Trophoblast cell (in vitro differentiated cells and primary cell): Measurements from ENCODE around the gene CUL7.
A peak's percentile ranks its signal among the peaks of the same experiment; 100 is the strongest.

ENCODE experiments used
- DNase-seq, 2 donors: peaks; one replicate each; pipeline ENCODE4 v3.0.0-alpha.2; 2016
- H2AFZ ChIP-seq: 2 replicates; pipeline ENCODE4 v1.6.1; 2013; ENCODE audit warnings: low read length, moderate library complexity, mild to moderate bottlenecking; ENCODE audit not compliant: insufficient read depth, poor library complexity
- H2AK5ac ChIP-seq: 2 replicates; pipeline ENCODE4 v1.6.1; 2013; ENCODE audit warnings: mild to moderate bottlenecking, low read length
- H2BK120ac ChIP-seq: 2 replicates; pipeline ENCODE4 v1.6.1; 2013; ENCODE audit warnings: low read length, mild to moderate bottlenecking, moderate library complexity; ENCODE audit not compliant: insufficient read depth, poor library complexity
- H2BK12ac ChIP-seq: 2 replicates; pipeline ENCODE4 v1.6.1; 2013; ENCODE audit warnings: mild to moderate bottlenecking, low read length, moderate library complexity
- H2BK5ac ChIP-seq: 2 replicates; pipeline ENCODE4 v1.6.1; 2013; ENCODE audit warnings: low read length, low read depth, moderate library complexity, mild to moderate bottlenecking; ENCODE audit not compliant: poor library complexity
- H3K14ac ChIP-seq: 2 replicates; pipeline ENCODE4 v1.6.1; 2013; ENCODE audit warnings: mild to moderate bottlenecking, low read length
- H3K18ac ChIP-seq: 2 replicates; pipeline ENCODE4 v1.6.1; 2013; ENCODE audit warnings: mild to moderate bottlenecking, low read length
- H3K23ac ChIP-seq: 2 replicates; pipeline ENCODE4 v1.6.1; 2013; ENCODE audit warnings: low read length
- H3K27ac ChIP-seq: 2 replicates; pipeline ENCODE4 v1.5.1; 2013; ENCODE audit warnings: low read depth, mild to moderate bottlenecking, inconsistent platforms, low read length, moderate library complexity
- H3K27me3 ChIP-seq: 2 replicates; pipeline ENCODE4 v1.6.1; 2013; ENCODE audit warnings: inconsistent platforms, mild to moderate bottlenecking, low read length, moderate library complexity; ENCODE audit not compliant: insufficient read depth
- H3K36me3 ChIP-seq, 2 experiments: 1 replicate in 1 of 2; 2 replicates in 1 of 2; pipeline ENCODE4 v1.6.1; 2013; ENCODE audit warnings: low read length in 2 of 2, mild to moderate bottlenecking in 2 of 2, moderate library complexity in 1 of 2; ENCODE audit not compliant: insufficient read depth in 2 of 2, control insufficient read depth in 1 of 2
- H3K4ac ChIP-seq: 2 replicates; pipeline ENCODE4 v1.6.1; 2013; ENCODE audit warnings: low read depth, mild to moderate bottlenecking, low read length, moderate library complexity
- H3K4me1 ChIP-seq, 2 experiments: 1 replicate in 1 of 2; 2 replicates in 1 of 2; pipeline ENCODE4 v1.6.1; 2013; ENCODE audit warnings: low read length in 2 of 2, mild to moderate bottlenecking in 2 of 2, moderate library complexity in 1 of 2; ENCODE audit not compliant: insufficient read depth in 2 of 2, control insufficient read depth in 1 of 2
- H3K4me2 ChIP-seq: 2 replicates; pipeline ENCODE4 v1.6.1; 2013; ENCODE audit warnings: inconsistent platforms, mild to moderate bottlenecking, low read length, moderate library complexity
- H3K4me3 ChIP-seq: 2 replicates; pipeline ENCODE4 v1.5.1; 2013; ENCODE audit warnings: mild to moderate bottlenecking, low read depth, low read length, inconsistent platforms
- H3K79me1 ChIP-seq: one replicate; pipeline ENCODE4 v1.6.1; 2013; ENCODE audit warnings: low read length
- H3K79me2 ChIP-seq: 2 replicates; pipeline ENCODE4 v1.6.1; 2013; ENCODE audit warnings: low read length, mild to moderate bottlenecking; ENCODE audit not compliant: control insufficient read depth, insufficient read depth, poor library complexity
- H3K9ac ChIP-seq: 2 replicates; pipeline ENCODE4 v1.6.1; 2013; ENCODE audit warnings: mild to moderate bottlenecking, low read length
- H3K9me3 ChIP-seq: 2 replicates; pipeline ENCODE4 v1.6.1; 2013; ENCODE audit warnings: low read depth, mild to moderate bottlenecking, control low read depth, inconsistent platforms, low read length; ENCODE audit not compliant: insufficient read depth
- H4K12ac ChIP-seq: 2 replicates; pipeline ENCODE4 v1.6.1; 2013; ENCODE audit warnings: low read depth, mild to moderate bottlenecking, low read length, moderate library complexity
- H4K8ac ChIP-seq: 2 replicates; pipeline ENCODE4 v1.6.1; 2013; ENCODE audit warnings: low read depth, mild to moderate bottlenecking, low read length, moderate library complexity
- H4K91ac ChIP-seq: one replicate; pipeline ENCODE4 v1.6.1; 2013; ENCODE audit warnings: low read depth, mild to moderate bottlenecking, low read length, moderate library complexity
- WGBS: extraction: QIAGEN DNeasy Blood & Tissue Kit; methylation state at CpG from one replicate; pipeline ENCODE4 v1.1.7; 2013; ENCODE audit warnings: missing lambda C conversion rate; ENCODE audit not compliant: insufficient read length, insufficient coverage; ENCODE audit errors: extremely low coverage; 5-methylcytosine and 5-hydroxymethylcytosine counted together

CUL7 gene

DNA sequence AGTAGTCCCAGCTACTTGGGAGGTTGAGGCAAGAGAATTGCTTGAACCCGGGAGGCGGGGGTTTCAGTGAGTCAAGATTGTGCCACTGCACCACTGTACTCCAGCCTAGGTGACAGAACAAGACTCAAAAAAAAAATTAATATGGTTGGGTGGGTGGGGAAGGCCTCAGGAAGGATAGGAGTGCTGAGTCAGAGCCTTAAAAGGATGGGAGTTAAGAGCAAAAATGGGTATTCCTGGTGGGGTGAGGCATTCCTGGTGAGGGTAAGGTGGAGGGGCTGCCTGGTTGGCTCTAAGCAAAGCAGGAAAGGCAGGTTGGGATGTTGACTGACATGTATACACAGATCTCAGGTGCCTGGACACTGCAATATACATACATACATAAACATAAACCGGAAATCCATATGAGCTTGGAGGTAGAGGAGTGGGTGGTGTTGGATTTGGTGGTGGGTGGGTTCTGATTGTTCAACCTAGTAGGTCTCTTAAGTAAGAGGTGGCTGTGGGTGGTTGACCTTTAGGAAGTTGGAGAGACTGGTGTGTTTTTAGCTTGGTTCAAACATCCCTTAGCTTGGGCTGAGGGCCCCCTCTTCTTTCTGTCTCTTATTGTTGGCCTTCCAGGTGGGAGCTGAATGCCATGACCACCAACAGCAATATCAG lies 33.5 kb downstream of the CUL7 start:
- DNase-seq: no peak
- no peak overlapping the region for H4K8ac ChIP-seq
- H3K79me2 ChIP-seq: peaks cover 7% of the 10 kb centered on the region
- H3K27me3 ChIP-seq: no peaks in the 10 kb centered on the region
- H3K9me3 ChIP-seq: no peaks in the 10 kb centered on the region
- H3K14ac ChIP-seq: no peak overlapping the region
- no peak overlapping the region for H3K4ac ChIP-seq
- no CpG with 5 or more reads among the region's 3 CpGs for WGBS
- no peak overlapping the region for H4K12ac ChIP-seq
- no peak overlapping the region for H2AK5ac ChIP-seq
- H3K9ac ChIP-seq: no peak overlapping the region
- H3K79me1 ChIP-seq: peaks cover 5% of the 10 kb centered on the region
- H3K36me3 ChIP-seq: peaks cover 35 to 49% of the 10 kb centered on the region in 2 experiments
- H3K18ac ChIP-seq: no peak overlapping the region
- no peak overlapping the region for H2BK5ac ChIP-seq
- no peak overlapping the region for H4K91ac ChIP-seq
- H3K4me3 ChIP-seq: no peak overlapping the region
- no peak overlapping the region for H3K23ac ChIP-seq
- peaks cover 0 to 13% of the 10 kb centered on the region in 2 experiments for H3K4me1 ChIP-seq
- no peak overlapping the region for H3K4me2 ChIP-seq
- no peak overlapping the region for H3K27ac ChIP-seq
- no peak overlapping the region for H2AFZ ChIP-seq
- H2BK120ac ChIP-seq: no peak overlapping the region
- H2BK12ac ChIP-seq: no peak overlapping the region

DNA sequence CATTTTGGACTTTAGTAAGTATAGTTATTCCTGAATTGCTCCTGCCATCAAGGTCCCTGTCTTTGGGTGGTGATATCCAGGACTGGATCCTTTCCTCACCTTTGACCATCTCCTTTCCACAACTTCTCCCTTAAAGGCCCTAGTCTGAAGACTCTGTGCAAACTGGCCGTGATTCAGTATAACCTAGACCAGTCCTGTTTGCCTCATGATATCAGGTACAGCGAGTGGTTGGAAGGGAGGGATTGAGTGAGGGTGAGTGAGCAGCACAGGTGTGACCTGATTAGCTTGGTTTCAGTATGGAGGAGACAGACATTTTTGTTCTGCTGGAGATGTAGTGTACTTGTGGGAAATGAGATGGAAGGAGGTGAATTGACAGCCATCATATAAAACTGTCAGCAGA lies 34.5 kb downstream of the CUL7 start:
- no peak overlapping the region for H2BK5ac ChIP-seq
- H3K9ac ChIP-seq: no peak overlapping the region
- H4K8ac ChIP-seq: no peak overlapping the region
- H3K27ac ChIP-seq: no peak overlapping the region
- H3K79me2 ChIP-seq: peaks cover 10% of the 10 kb centered on the region
- H3K27me3 ChIP-seq: no peaks in the 10 kb centered on the region
- H4K12ac ChIP-seq: no peak overlapping the region
- no peak for DNase-seq
- WGBS: no CpG with 5 or more reads among the region's 2 CpGs
- no peak overlapping the region for H2AK5ac ChIP-seq
- H3K79me1 ChIP-seq: peaks cover 9% of the 10 kb centered on the region
- H3K4me3 ChIP-seq: no peak overlapping the region
- no peak overlapping the region for H3K23ac ChIP-seq
- H3K4ac ChIP-seq: no peak overlapping the region
- no peak overlapping the region for H3K4me2 ChIP-seq
- no peak overlapping the region for H4K91ac ChIP-seq
- no peak overlapping the region for H2BK120ac ChIP-seq
- H3K9me3 ChIP-seq: no peaks in the 10 kb centered on the region
- no peak overlapping the region for H3K18ac ChIP-seq
- H2BK12ac ChIP-seq: no peak overlapping the region
- no peak overlapping the region for H3K14ac ChIP-seq
- peaks cover 0 to 13% of the 10 kb centered on the region in 2 experiments for H3K4me1 ChIP-seq
- H3K36me3 ChIP-seq: peaks cover 31 to 39% of the 10 kb centered on the region in 2 experiments
- H2AFZ ChIP-seq: no peak overlapping the region

DNA sequence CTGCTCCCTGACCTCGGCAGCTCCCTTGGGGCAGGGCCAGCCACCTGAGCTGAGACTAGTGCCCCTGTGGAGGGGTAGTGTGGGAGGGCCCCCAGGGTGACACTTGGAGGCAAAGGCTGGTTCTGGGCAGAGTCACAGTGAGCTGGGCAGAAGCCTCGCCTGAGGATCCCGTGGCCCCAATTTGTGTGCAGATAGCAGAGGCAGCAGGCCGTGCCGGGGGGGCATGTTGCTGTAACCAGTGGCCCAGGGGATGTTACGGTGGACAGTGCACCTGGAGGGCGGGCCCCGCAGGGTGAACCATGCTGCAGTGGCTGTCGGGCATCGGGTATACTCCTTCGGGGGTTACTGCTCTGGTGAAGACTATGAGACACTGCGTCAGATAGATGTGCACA lies 36.7 kb downstream of the CUL7 start:
- H2BK5ac ChIP-seq: no peak overlapping the region
- H3K9me3 ChIP-seq: no peaks in the 10 kb centered on the region
- no peak overlapping the region for H4K12ac ChIP-seq
- H2BK120ac ChIP-seq: no peak overlapping the region
- H3K79me2 ChIP-seq: peaks cover 11% of the 10 kb centered on the region
- H3K4ac ChIP-seq: no peak overlapping the region
- H3K9ac ChIP-seq: no peak overlapping the region
- peaks cover 6 to 19% of the 10 kb centered on the region in 2 experiments for H3K4me1 ChIP-seq
- H3K79me1 ChIP-seq: peaks cover 10% of the 10 kb centered on the region
- no peak overlapping the region for H3K4me2 ChIP-seq
- H2AK5ac ChIP-seq: no peak overlapping the region
- no peak overlapping the region for H2AFZ ChIP-seq
- H4K8ac ChIP-seq: no peak overlapping the region
- peak overlapping the region; percentile 11 for H3K18ac ChIP-seq
- H3K27me3 ChIP-seq: no peaks in the 10 kb centered on the region
- no peak for DNase-seq
- peaks cover 28 to 38% of the 10 kb centered on the region in 2 experiments for H3K36me3 ChIP-seq
- H3K23ac ChIP-seq: no peak overlapping the region
- H2BK12ac ChIP-seq: no peak overlapping the region
- no peak overlapping the region for H3K14ac ChIP-seq
- no CpG with 5 or more reads among the region's 12 CpGs for WGBS
- no peak overlapping the region for H3K27ac ChIP-seq
- no peak overlapping the region for H3K4me3 ChIP-seq
- no peak overlapping the region for H4K91ac ChIP-seq

DNA sequence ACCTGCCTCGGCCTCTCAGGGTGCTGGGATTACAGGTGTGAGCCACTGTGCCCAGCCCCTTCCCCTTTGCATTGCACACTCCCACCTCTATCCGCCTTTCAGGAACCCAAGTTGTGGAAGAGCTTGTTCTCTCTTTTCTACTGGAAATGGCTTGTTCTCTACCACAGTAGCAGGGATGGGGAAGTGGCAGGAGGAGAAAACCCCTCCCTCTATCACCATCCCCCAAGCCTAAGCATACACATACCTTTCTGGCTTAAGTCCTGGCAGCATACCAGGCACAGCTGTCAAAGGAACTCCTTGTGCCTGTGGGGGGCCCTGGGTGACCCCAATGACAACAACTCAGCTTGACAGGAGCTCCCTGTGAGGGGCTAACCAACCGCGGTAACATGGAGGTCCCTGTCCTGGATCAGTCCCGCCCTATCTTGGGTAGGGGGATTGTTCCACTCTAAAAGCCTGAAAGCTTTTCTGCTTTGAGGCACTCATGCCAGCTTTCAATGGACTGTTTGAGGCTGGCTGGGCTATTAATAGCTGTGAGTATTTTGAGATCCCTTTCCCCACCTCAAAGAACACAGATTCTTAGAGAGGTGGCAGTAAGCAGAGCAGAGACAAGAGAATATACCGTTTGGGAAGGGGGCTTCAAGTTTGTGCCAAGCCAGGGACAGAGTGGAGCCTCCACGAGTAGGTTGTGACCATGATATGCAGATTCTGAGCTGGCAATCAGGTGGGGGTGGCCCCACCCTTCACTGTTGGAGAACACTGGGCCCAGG lies 37.3 kb downstream of the CUL7 start:
- no CpG with 5 or more reads among the region's 7 CpGs for WGBS
- Histone ChIP-seq H4K91ac (no peak overlapping the region), H3K4ac (no peak overlapping the region), H3K14ac (no peak overlapping the region), H3K27ac (no peak overlapping the region), H3K9me3 (no peaks in the 10 kb centered on the region), H3K36me3 (peaks cover 34 to 44% of the 10 kb centered on the region in 2 experiments), H3K79me2 (peaks cover 8% of the 10 kb centered on the region), H2BK120ac (no peak overlapping the region), H3K4me1 (peaks cover 6 to 19% of the 10 kb centered on the region in 2 experiments), H2BK5ac (no peak overlapping the region), H3K79me1 (peaks cover 7% of the 10 kb centered on the region), H2AK5ac (no peak overlapping the region), H2AFZ (no peak overlapping the region), H4K8ac (no peak overlapping the region), H3K18ac (peak overlapping the region; percentile 11), H4K12ac (no peak overlapping the region), H3K4me3 (no peak overlapping the region), H3K4me2 (no peak overlapping the region), H2BK12ac (no peak overlapping the region), H3K9ac (no peak overlapping the region), H3K27me3 (no peaks in the 10 kb centered on the region), H3K23ac (no peak overlapping the region)
- no peak for DNase-seq
